GM12891 (cell line): ENCODE measurements around the gene DCAF15.

ENCODE experiments used
- POLR2A ChIP-seq: IDR thresholded peaks from 2 replicates; pipeline ENCODE4 v1.6.1; 2011; ENCODE audit warnings: low read depth, low read length, control low read depth
- POLR2AphosphoS5 ChIP-seq: IDR thresholded peaks from 2 replicates; pipeline ENCODE4 v1.6.1; 2011; ENCODE audit warnings: low read depth, low read length, control low read depth
- POU2F2 ChIP-seq: IDR thresholded peaks from 2 replicates; pipeline ENCODE4 v1.6.1; 2011; ENCODE audit warnings: low read depth, mild to moderate bottlenecking, control low read depth, low read length, moderate library complexity
- SPI1 ChIP-seq: IDR thresholded peaks from 2 replicates; pipeline ENCODE4 v1.6.1; 2011; ENCODE audit warnings: low read depth, low read length, control low read depth
- TAF1 ChIP-seq: IDR thresholded peaks from 2 replicates; pipeline ENCODE4 v1.6.1; 2011; ENCODE audit warnings: low read depth, low read length, control low read depth

- TF ChIP-seq POU2F2 (no peak), TAF1 (no peak), POLR2A (no peak), POLR2AphosphoS5 (no peak), SPI1 (no peak)
These were observed 19.4 kb upstream of the DCAF15 start for GRCh38 chr19:13932911-13933393.
